GM23248 (cell line): ENCODE results near the gene TPGS1.

Experiments
- EZH2 ChIP-seq: fragments of 200-600 bp; sonication (generic); IDR thresholded peaks from 2 replicates; pipeline ENCODE4 v1.6.1; 2018; ENCODE audit warnings: antibody characterized with exemption, mild to moderate bottlenecking; ENCODE audit not compliant: insufficient read depth, poor library complexity, severe bottlenecking
- EZH2phosphoT487 ChIP-seq: fragments of 200-600 bp; sonication (generic); IDR thresholded peaks from 2 replicates; pipeline ENCODE4 v1.6.1; 2018; ENCODE audit warnings: antibody characterized with exemption, moderate library complexity, mild to moderate bottlenecking, low read depth; ENCODE audit not compliant: insufficient read depth

GRCh38 chr19:531009-531752 is 23.9 kb downstream of the TPGS1 start:
- TF ChIP-seq EZH2 = no peak
- no peak for TF ChIP-seq EZH2phosphoT487
